ENCODE data around the gene SLITRK1.

Gene SLITRK1, protein sequence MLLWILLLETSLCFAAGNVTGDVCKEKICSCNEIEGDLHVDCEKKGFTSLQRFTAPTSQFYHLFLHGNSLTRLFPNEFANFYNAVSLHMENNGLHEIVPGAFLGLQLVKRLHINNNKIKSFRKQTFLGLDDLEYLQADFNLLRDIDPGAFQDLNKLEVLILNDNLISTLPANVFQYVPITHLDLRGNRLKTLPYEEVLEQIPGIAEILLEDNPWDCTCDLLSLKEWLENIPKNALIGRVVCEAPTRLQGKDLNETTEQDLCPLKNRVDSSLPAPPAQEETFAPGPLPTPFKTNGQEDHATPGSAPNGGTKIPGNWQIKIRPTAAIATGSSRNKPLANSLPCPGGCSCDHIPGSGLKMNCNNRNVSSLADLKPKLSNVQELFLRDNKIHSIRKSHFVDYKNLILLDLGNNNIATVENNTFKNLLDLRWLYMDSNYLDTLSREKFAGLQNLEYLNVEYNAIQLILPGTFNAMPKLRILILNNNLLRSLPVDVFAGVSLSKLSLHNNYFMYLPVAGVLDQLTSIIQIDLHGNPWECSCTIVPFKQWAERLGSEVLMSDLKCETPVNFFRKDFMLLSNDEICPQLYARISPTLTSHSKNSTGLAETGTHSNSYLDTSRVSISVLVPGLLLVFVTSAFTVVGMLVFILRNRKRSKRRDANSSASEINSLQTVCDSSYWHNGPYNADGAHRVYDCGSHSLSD

DNA sequence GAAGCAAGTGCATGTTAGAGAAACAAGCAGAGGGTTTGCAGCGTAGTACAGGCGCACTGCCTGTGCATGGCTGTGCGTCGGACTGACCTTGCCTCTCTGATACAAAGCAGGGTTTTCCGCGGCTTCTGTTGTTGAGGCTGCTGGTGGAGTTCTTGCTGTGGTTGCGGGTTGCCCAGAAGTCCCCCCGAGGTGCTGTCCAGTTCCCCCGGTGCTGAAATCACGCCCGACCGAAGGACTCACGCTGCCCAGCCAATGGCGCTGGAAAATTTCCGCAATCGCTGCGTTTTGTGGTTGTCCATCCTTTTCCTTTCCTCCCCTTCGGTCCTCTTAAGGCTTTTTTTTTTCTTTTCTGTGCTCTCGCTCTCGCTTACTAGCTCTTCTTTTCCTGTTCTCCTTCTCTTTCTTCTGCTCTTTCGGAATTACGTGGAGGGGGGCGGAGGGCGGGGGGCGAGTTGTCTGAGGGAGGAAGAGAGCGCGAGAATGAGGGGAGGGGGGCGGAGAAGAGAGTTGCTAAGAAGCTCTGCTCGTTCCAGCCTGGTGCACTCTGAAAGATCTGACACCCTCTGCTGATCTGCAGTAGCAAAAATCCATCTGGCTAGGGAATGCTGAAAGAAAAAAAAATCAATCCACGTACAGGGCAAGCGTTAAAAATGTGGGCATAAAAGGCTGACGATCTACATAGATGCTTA is at the start of gene SLITRK1:
SLITRK1 (minus strand) TSS at position 558 of the 689 bp plus-strand sequence. CDS start 967 bp downstream, outside the sequence.
- no peak for DNase-seq

DNA sequence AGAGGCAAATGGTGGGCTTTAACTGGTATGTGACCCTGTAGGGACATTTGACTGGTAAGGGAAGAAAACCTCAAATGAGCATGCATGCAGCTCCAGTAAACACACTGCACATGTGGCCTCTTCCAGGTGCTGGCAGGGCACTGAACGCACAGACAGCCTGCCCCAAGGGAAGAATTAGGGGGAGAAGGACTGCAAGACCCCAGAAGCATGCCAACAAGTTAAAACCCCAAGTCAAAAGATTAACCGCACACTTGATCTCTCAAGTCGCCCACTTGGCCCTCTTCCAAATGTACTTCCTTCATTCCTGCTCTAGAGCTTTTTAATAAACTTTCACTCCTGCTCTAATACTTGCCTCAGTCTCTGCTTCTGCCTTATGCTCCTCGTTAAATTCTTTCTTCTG is 46.9 kb upstream of the SLITRK1 start:
- no peak for DNase-seq

DNA sequence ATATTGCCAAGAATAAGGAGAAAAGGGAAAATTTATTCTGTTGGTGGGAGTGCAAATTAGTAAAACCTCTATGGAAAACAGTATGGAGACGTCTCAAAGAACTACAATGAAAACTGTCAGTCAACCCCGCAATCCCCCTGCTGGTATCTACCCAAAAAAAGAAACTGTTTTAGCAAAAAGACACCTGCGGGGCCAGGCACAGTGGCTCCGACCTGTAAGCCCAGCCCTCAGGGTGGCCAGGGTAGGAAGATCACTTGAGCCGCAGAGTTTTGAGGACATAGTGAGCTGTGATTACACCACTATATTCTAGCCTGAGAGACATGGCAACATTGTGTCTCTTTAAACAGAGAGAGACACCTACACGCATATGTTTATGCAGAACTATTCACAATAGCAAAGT is 37.5 kb upstream of the SLITRK1 start:
- no peak for DNase-seq

- no peak for DNase-seq
These were observed 32.1 kb upstream of the SLITRK1 start for GRCh38 chr13:83914368-83914767.

- no peak for DNase-seq
These were observed 25.1 kb upstream of the SLITRK1 start for GRCh38 chr13:83907196-83907989.

DNA sequence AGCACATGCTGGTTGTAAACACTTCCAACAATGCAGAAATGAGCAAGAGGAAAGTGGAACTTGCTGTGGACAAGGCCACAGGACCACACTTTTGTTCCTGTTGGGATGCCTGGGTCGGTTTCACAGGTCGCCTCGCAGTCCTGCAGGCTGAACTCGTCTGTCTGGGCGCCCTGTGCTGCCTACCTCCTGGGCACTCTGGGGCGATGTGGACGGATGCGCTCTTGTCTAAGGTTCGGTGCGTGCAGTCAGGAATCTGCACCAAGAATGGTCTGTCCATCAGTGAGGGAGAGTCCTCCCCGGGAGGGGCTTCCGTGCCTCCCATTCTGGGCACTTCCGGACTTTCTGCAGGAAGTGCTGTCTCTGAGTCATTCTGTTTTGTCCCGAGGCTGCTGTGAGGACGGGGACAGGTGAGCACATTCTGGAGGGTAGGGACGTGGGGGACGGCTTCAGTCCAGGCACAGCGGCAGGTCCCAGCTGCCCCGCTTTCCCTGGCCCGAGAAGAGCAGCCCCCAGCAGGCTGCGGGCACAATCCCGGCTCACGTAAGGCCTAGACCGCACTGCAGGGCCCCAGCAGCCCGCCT is 24.1 kb upstream of the SLITRK1 start:
- DNase-seq: no peak

GRCh38 chr13:83905641-83906040 is 23.4 kb upstream of the SLITRK1 start:
- DNase-seq: no peak

DNA sequence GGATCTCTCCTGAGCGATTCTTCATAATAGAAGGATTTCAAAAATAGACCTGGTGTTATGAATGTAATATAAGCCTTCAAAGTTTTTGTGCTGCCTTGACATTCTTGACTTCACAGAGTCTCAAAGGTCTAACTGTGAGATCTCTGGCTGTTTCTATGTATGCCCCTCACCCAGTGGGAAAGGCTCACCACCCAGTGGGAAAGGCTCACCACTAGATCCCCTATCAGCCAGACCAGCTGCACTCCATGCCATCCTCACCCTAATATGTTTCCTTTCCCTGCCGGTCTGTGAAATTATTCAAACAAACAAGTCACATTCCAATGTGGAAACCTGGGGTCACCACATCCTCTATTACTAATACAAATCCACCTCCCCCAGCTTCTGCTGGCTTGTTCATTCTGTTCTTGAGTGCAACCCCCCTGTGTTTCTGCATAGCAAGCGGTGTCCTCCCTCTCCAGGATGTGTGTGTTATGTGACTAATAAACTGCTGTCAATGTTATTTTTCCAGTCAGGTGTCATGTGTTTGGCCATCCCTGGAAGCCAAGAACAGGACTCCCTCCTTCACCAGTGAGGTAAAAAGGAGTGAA is 13.8 kb upstream of the SLITRK1 start:
- no peak for DNase-seq

DNA sequence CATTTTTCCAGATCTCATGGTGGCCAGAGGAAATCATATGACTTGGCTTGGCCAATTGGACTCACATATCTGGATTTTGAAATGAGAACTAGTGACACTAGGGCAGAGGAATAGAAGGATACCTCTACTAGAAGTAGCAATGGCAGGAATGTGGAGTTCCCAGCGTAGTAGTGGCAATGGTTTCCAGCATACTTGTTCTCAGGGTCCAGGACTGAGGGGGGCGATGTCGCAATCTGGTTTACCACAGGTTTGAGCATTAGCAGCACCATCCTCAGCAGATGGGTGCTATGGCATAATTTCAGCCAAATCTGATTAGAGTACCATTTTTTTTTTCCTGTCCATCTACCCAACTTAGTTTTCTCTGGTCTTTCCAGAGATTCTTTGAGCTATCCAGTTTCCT is 8.1 kb upstream of the SLITRK1 start:
- no peak for DNase-seq

GRCh38 chr13:83884141-83884540 is 1.9 kb upstream of the SLITRK1 start:
- DNase-seq: no peak

DNA sequence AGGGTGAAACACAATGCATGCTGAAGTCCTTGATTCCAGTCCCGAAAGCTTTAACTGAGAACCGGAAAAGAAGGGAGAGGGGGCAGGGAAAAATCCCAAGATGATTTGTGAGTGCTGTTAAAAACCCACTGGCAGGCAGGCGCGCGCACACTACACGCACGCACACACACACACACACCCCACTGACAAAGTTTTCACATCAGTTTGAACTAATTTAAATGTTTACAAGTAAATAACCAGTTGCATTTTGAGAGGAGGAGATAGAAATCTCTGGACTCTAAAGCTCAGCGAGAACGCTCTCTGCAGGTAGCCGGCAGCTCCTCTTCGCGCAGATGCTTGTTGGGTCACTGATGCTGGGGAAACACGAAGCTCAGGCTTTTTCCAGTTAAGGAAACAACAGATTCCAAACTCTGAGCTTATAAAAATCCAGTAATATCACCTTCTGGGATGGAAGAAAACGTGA is 818 bp upstream of the SLITRK1 start:
- no peak for DNase-seq

GRCh38 chr13:83882606-83882959 is 309 bp upstream of the SLITRK1 start:
- no peak for DNase-seq

GRCh38 chr13:83881140-83881684 is 1.1 kb downstream of the SLITRK1 start:
- no peak for DNase-seq

- DNase-seq: no peak
These were observed 1.8 kb downstream of the SLITRK1 start for GRCh38 chr13:83880275-83881139.

- DNase-seq: no peak
These were observed 2.7 kb downstream of the SLITRK1 start for GRCh38 chr13:83879431-83880171.

DNA sequence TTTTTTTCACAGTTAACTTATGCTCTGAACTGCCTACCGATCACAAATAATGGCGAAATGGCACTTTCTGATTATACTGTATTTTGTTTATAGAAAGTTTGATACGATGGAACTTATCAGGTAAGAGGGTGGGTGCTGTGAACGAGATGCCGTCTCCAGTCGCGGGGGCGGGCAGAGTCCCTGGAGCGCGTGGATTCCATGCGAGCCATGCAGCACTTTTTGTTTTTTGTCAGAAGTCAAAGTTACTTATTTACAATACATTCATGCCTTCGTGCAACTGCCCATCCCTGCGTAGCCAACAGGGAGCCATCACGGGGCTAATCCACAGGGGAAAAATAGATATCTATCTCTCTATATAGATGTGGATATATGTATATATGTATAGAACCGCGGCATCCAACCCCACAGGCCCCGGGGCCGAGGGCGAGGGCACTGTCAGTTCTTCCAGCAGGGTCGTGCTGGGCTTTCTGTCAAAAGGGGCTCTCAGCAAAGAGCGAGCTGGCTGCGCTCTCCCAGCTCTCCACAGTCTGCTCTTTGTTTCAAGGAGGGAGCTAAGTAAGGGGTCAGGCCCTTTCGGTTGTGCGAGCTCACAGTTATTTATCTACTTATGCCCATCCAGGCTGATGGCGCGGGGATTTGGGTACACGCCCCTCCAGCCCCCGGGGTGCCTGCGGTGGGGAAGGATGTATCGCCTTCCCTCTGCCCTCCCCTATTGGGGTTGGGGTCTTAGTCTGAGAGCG is 3.4 kb downstream of the SLITRK1 start:
- DNase-seq: no peak

DNA sequence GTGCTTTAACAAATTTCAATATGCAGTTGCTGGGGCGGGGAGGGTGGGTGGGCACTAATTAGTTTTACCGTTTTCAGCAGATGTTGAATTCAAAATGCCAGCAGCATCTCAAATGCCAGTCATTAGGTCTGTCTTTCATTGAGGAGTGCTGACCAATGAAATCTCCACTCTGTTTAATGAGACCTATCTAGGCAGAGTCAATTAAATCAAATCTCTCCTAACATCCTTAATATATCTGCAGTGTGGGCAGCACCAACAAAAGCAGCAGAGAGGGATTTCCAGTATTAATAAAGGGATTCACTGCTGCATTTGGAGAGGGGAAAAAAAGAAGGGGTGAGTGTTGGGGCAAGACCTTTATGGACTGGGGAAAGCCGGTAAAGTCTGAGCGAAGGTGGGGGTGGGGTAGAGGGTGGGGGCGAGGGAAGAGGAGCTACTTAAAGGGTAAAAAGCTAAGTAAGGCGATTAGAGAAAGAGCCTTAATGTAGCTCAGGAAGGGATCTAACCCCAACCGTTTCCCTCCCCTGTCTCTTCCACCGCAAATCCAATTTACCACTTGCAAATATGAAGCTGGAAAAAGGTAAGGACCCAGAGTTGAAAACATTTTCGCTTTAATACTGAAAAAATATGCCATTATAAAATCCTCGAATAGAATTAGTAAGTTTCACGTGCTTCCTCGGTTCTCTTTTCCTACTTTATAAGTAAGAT is 4.5 kb downstream of the SLITRK1 start:
- no peak for DNase-seq

GRCh38 chr13:83876546-83876945 is 5.7 kb downstream of the SLITRK1 start:
- no peak for DNase-seq

DNA sequence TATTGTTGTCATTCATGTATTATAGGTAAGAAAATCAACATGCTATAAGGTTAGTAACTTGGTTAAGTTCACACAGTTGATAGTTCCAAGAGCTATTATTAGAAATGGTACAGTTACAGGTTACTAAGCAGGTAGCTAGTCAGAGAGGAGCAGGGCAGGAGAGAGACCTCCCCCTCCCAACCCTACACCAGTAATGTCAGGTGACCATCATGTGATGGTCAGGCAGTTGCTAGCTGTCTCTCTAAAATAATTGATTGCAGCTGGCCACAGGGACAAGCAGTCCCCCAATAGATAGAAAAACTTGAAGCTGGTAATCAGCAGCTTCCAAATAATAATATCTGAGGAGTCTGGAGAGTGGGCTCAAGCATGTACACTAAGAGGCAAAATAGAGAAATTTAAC is 14.6 kb downstream of the SLITRK1 start:
- no peak for DNase-seq
